Activated naive CD4-positive, alpha-beta T cell treated with anti-CD3 and anti-CD28 coated beads for 36 hours (primary cell): ENCODE data around the gene CACNG3. TPM values are rescaled to one million over a fixed set of nuclear protein-coding genes. Genes with fewer than 3 reads are reported as not detected.
"Not testable (repeated sequence)": the region's sequence is repeated elsewhere in the genome, so short reads cannot be mapped to it uniquely, and the experiment has no call there.

Experiments used
- CTCF ChIA-PET: fragments of 350-600 bp; sonication (Branson Sonifier 250); formaldehyde crosslinking; loops from one replicate; lab custom pipeline; 2021; ENCODE audit warnings: antibody characterized with exemption; lab: Charles Lee
- DNase-seq: peaks from one replicate; pipeline ENCODE4 v3.0.0-alpha.2; 2020
- H3K27ac Mint-ChIP-seq: one replicate; pipeline ENCODE4 v1.8.0; 2021; ENCODE audit warnings: mild to moderate bottlenecking, mixed read lengths
- H3K27me3 Mint-ChIP-seq: one replicate; pipeline ENCODE4 v1.8.0; 2021; ENCODE audit warnings: low read depth, mixed read lengths
- H3K36me3 Mint-ChIP-seq: one replicate; pipeline ENCODE4 v1.8.0; 2021; ENCODE audit warnings: low read depth, mixed read lengths
- H3K4me1 Mint-ChIP-seq: one replicate; pipeline ENCODE4 v1.8.0; 2021; ENCODE audit warnings: low read depth, mixed read lengths
- H3K4me3 Mint-ChIP-seq: one replicate; pipeline ENCODE4 v1.8.0; 2021; ENCODE audit warnings: mild to moderate bottlenecking, moderate library complexity, mixed read lengths
- H3K9me3 Mint-ChIP-seq: one replicate; pipeline ENCODE4 v1.8.0; 2021; ENCODE audit warnings: mixed read lengths
- intact Hi-C: fragments of 100-400 bp; cut with micrococcal nuclease; formaldehyde crosslinking; loops from one replicate; pipeline ENCODE4 v1.15.1; 2023
- total RNA-seq, 2 experiments: library from RNA; stranded (reverse); gene quantifications; one replicate each; pipeline ENCODE4 v1.2.3, GENCODE V29; 2021

Gene CACNG3
- total RNA-seq, 2 experiments from 2014 or later: not detected

DNA sequence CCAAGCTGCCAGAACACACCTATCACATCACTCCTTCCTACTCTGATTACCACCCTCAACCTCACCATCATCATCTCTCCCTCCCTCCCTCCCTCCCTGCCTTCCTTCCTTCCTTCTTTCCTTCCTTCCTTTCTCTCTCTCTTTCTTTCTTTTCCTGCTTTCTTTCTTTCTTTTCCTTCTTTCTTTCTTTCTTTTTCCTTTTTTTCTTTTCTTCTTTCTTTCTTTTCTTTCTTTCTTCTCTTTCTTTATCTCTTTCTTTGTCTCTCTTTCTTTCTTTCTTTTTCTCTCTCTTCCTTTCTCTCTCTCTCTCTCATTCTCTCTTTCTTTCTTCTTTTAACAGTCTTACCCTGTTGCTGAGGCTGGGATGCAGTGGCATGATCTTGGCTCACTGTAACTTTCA lies 59.2 kb downstream of the CACNG3 start:
- CTCF ChIA-PET: no interaction called here
- Mint-ChIP-seq H3K4me3 (no peak overlapping the region), H3K27me3 (peaks cover 24% of the 10 kb centered on the region), H3K9me3 (no peaks in the 10 kb centered on the region), H3K4me1 (no peaks in the 10 kb centered on the region), H3K36me3 (no peaks in the 10 kb centered on the region), H3K27ac (no peak overlapping the region)
- no peak for DNase-seq
- intact Hi-C loops: no loop called here

DNA sequence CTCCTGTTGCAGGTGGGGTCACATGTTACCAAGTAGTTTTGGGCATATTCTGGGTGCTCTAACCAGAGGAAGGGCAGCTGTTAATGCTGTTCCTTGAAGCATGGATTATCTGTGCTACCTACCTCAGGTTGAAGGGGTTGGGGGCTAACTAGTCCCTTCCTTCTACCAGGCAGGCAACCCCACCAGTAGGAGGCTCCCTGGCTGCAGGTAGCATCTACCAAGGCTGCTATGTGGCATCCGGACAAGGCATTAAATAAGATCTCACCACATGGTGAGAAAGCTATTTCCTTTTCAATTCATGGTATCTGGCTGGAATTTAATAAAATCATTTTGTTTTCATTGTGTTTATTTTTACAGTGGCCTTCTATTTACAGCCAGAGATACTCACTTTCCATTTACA lies 62.5 kb downstream of the CACNG3 start:
- peaks cover 22% of the 10 kb centered on the region for H3K27me3 Mint-ChIP-seq
- H3K9me3 Mint-ChIP-seq: no peaks in the 10 kb centered on the region
- no peaks in the 10 kb centered on the region for H3K4me1 Mint-ChIP-seq
- H3K36me3 Mint-ChIP-seq: no peaks in the 10 kb centered on the region
- CTCF ChIA-PET: interaction anchor here (1.1 kb wide), 1 partner anchor 185 kb away, joined by 3 read pairs; no protein-coding TSS in a partner anchor
- H3K4me3 Mint-ChIP-seq: no peak overlapping the region
- H3K27ac Mint-ChIP-seq: no peak overlapping the region
- intact Hi-C loops: no loop called here
- no peak for DNase-seq

DNA sequence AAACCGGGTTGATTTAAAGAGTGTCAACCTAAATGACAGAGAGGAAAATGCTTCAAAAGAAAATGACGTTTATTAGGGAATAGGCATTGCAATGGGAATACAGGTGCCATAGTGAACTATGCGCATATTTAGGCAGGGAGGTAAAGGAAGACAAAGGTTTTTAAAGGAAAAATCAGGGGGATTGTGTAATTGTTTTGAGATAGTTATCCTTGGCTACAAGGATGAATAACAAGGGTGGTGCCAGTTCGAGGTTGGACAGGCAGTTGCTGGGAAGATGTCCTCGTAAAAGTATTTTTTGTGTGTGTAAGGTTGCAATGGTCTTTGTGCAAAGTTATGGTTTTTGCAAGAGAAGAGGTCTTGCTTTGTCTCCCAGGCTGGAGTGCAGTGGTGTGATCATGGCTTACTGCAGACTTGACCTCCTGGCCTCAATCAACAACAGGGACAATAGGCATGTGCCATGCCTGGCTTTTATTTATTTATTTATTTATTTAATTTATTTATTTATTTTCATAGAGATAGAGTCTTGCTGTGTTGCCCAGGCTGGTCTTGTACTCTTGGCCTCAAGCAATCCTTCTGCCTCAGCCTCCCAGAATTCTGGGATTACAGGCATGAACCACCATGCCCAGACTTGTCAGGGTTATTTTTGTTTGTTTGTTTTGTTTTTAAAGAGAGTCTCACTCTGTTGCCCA lies 63.1 kb downstream of the CACNG3 start:
- intact Hi-C loops: no loop called here
- H3K27ac Mint-ChIP-seq: no peak overlapping the region
- peaks cover 24% of the 10 kb centered on the region for H3K27me3 Mint-ChIP-seq
- no peak overlapping the region for H3K4me3 Mint-ChIP-seq
- no peaks in the 10 kb centered on the region for H3K4me1 Mint-ChIP-seq
- no peaks in the 10 kb centered on the region for H3K36me3 Mint-ChIP-seq
- DNase-seq: no peak
- CTCF ChIA-PET: interaction anchor here (1.1 kb wide), 1 partner anchor 185 kb away, joined by 3 read pairs; no protein-coding TSS in a partner anchor
- H3K9me3 Mint-ChIP-seq: no peaks in the 10 kb centered on the region

DNA sequence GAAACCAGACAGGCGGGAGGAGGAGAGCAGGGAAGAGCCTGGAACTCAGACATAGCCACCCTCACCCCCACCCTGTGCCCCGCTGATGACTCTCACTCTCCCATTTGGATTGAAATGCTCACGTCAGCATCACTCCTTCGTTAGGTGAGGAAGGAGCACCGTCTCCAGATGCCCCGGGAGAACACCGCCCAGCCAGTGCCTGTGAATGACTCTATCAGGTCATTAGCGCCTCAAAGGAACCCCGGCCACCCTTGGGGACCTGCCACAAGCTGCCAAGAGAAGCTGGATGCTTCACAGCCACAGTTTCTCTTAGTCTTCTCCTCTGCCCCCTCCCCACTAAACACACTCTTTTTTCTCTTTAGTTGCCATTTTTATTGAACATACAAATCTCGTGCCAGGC lies 66.0 kb downstream of the CACNG3 start:
- H3K36me3 Mint-ChIP-seq: no peaks in the 10 kb centered on the region
- intact Hi-C loops: no loop called here
- no peaks in the 10 kb centered on the region for H3K4me1 Mint-ChIP-seq
- no peak overlapping the region for H3K27ac Mint-ChIP-seq
- no peak for DNase-seq
- no peak overlapping the region for H3K4me3 Mint-ChIP-seq
- H3K27me3 Mint-ChIP-seq: peaks cover 17% of the 10 kb centered on the region
- no peaks in the 10 kb centered on the region for H3K9me3 Mint-ChIP-seq
- CTCF ChIA-PET: interaction anchor here (0.6 kb wide), 1 partner anchor 14 kb away, joined by 5 read pairs; no protein-coding TSS in a partner anchor

DNA sequence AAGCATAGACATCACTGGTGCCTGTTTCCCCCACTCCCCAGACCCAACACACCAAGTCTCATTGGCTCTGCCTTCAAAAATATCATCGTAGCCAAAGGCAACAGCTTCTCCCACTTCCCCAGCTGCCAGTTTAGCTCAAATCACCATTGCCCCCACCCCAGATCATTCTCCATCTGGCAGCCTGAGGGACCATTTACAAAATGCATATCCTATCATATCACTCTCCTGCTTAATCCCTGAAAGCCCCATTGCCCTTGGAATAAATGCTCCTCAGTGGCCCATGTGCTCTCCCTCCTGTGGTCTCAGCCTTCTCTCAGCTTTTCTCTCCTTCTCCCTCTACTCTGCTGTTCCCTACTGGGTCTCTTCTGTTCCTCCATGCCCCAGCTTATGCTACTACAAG lies 68.3 kb downstream of the CACNG3 start:
- Mint-ChIP-seq H3K36me3 (no peaks in the 10 kb centered on the region), H3K9me3 (no peaks in the 10 kb centered on the region), H3K27ac (no peak overlapping the region), H3K4me3 (no peak overlapping the region), H3K27me3 (peaks cover 10% of the 10 kb centered on the region), H3K4me1 (no peaks in the 10 kb centered on the region)
- no peak for DNase-seq
- CTCF ChIA-PET: interaction anchor here (0.6 kb wide), 1 partner anchor 282 kb away, joined by 3 read pairs; no protein-coding TSS in a partner anchor
- intact Hi-C loops: no loop called here

DNA sequence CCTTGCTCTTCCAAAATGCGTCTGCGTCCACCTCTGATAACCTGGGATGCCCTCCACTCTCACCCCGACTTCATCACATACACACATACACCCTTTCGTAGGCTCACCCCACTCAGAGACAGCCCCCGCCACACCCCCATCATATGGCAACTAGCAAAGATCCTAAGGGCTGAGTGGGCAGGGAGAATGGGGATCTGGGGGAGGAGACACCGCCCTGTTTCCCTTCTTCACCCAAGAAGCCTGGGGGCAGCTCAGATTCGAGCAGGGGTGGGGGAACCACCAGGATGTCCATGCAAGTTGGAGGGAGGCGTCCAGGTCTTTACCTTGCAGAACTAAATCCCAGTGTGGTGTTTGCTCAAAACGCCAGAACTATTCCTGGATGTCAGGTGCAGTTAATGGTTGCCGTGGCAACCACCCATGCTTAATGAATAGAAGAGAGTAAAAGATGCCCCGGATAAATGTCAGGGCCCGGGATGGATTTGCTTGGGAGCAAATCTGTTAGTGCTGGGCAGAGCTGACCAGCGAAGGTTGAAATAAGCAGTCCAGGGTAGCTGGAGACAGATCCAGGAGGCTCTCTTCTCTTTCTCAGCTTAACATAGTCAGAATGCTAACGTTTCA lies 72.8 kb downstream of the CACNG3 start:
- no peaks in the 10 kb centered on the region for H3K9me3 Mint-ChIP-seq
- H3K4me1 Mint-ChIP-seq: no peaks in the 10 kb centered on the region
- intact Hi-C loops: no loop called here
- DNase-seq: no peak
- no peaks in the 10 kb centered on the region for H3K36me3 Mint-ChIP-seq
- CTCF ChIA-PET: interaction anchor here (0.5 kb wide), 1 partner anchor 77 kb away, joined by 3 read pairs; no protein-coding TSS in a partner anchor
- peaks cover 4% of the 10 kb centered on the region for H3K27me3 Mint-ChIP-seq
- H3K4me3 Mint-ChIP-seq: no peak overlapping the region
- H3K27ac Mint-ChIP-seq: no peak overlapping the region

DNA sequence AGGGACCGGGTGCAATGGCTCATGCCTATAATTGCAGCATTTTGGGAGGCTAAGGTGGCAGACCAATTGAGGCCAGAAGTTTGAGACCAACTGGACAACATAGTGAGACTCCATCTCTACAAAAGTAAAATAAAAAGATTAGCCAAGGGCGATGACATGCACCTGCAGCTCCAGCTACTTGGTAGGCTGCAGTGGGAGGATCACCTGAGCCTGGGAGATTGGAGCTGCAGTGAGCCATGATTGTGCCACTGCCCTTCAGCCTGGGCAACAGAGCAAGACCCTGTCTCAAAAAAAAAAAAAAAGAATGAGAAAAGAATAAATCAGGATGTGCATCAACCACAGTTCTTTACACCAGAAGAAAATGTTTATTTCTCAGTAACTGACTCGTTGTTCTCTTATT lies 76.0 kb downstream of the CACNG3 start:
- H3K9me3 Mint-ChIP-seq: peaks cover 6% of the 10 kb centered on the region
- intact Hi-C loops: no loop called here
- no peak overlapping the region for H3K27ac Mint-ChIP-seq

DNA sequence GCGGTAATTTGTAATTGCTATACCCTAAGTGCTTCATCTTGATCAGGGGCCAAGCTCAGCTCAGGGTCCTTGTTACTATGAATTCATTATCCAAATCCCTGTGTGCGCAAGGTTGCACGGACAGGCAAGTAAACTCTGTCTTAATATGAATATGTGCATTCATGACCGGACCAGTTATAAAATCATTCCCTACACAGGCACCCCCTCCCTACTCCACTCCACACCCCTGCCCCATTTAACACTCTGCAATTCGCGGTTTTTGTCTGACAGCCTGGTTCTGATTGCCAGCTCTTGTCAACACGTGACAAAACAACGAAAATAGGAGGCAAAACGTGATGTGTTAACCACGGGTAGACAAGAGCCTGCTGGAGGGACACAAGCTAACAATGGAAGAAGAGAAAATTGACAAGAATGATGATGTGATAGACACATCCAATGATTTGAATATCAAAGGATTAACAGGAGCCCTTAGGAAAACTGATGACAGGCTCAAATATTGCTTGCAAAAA lies 76.5 kb downstream of the CACNG3 start:
- H3K9me3 Mint-ChIP-seq: peaks cover 6% of the 10 kb centered on the region
- CTCF ChIA-PET: no interaction called here
- intact Hi-C loops: no loop called here
- H3K27me3 Mint-ChIP-seq: no peaks in the 10 kb centered on the region
- no peaks in the 10 kb centered on the region for H3K4me1 Mint-ChIP-seq
- H3K4me3 Mint-ChIP-seq: no peak overlapping the region
- no peak overlapping the region for H3K27ac Mint-ChIP-seq
- no peak for DNase-seq
- H3K36me3 Mint-ChIP-seq: no peaks in the 10 kb centered on the region

More for the DNA sequence above, 76.0 kb downstream of the CACNG3 start:
- no peaks in the 10 kb centered on the region for H3K4me1 Mint-ChIP-seq
- CTCF ChIA-PET: no interaction called here
- no peaks in the 10 kb centered on the region for H3K36me3 Mint-ChIP-seq
- no peak for DNase-seq
- no peaks in the 10 kb centered on the region for H3K27me3 Mint-ChIP-seq
- no peak overlapping the region for H3K4me3 Mint-ChIP-seq

DNA sequence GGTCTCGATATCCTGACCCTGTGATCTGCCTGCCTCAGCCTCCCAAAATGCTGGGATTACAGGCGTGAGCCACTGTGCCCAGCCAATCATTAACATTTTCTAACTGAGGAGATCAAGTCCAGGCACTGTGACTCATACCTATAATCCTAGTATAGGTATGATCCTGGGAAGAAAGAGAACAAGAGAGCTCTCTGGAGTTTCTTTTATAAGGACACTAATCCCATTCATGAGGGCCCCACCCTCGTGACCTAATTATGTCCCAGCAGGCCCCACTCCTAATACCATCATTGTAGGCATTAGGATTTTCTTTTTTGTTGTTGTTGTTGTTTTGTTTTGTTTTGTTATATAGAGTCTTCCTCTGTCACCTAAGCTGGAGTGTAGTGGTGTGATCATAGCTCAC lies 80.4 kb downstream of the CACNG3 start:
- no peaks in the 10 kb centered on the region for H3K4me1 Mint-ChIP-seq
- no peaks in the 10 kb centered on the region for H3K36me3 Mint-ChIP-seq
- no peak overlapping the region for H3K27ac Mint-ChIP-seq
- intact Hi-C loops: no loop called here
- no peaks in the 10 kb centered on the region for H3K27me3 Mint-ChIP-seq
- H3K9me3 Mint-ChIP-seq: peaks cover 6% of the 10 kb centered on the region
- no peak overlapping the region for H3K4me3 Mint-ChIP-seq
- DNase-seq: no peak
- CTCF ChIA-PET: no interaction called here

DNA sequence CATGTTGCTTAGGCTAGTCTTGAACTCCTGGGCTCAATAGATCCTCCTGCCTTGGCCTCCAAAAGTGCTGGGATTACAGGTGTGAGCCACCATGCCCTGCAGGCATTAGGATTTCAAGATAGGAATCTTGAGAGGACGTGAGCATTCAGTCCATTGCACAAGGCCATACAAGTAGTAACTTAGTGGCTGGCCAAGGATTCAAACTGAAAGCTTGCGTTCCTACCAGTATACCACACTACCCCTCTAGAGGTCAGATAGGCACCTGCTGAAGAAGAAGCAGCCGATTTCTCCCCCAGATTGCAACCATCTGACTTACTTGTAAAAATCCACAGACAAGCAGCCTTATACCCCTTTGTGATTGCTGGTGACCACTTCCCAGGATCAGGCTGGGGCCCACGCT lies 80.9 kb downstream of the CACNG3 start:
- no peak for DNase-seq
- intact Hi-C loops: no loop called here
- CTCF ChIA-PET: no interaction called here
- Mint-ChIP-seq H3K9me3 (peaks cover 6% of the 10 kb centered on the region), H3K36me3 (no peaks in the 10 kb centered on the region), H3K4me3 (no peak overlapping the region), H3K4me1 (no peaks in the 10 kb centered on the region), H3K27ac (no peak overlapping the region), H3K27me3 (no peaks in the 10 kb centered on the region)

DNA sequence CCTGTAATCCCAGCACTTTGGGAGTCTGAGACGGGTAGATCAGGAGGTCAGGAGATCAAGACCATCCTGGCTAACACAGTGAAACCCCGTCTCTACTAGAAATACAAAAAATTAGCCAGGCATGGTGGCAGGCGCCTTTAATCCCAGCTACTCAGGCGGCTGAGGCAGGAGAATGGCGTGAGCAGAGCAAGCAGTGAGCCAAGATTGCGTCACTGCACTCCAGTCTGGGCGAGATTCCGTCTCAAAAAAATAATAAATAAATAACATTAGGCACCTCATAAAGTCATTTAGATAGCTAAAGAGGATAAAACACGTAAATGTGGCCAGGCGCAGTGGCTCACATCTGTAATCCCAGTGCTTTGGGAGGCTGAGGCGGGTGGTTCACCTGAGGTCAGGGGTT lies 87.7 kb downstream of the CACNG3 start:
- CTCF ChIA-PET, H3K36me3 Mint-ChIP-seq, intact Hi-C loops, H3K27ac Mint-ChIP-seq, H3K4me1 Mint-ChIP-seq, DNase-seq, H3K9me3 Mint-ChIP-seq, H3K27me3 Mint-ChIP-seq, H3K4me3 Mint-ChIP-seq: not testable (repeated sequence)

DNA sequence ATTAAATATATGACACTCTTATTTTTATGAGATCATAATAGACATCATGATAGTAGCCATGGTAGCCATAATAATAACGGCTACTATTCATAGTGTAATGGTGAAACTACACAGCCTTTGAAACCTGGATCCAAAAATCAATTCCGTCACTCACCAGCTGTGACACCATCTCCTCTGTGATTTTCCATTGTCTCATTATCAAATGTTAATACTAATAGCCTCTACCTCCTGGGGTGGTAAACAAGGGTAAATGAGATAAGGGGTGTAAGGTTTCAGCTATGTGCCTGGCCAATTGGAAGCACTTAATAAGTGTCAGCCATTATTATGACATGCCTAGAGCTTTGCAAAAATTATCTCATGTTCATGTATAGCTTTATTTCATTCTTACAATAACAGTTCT lies 88.6 kb downstream of the CACNG3 start:
- intact Hi-C loops: no loop called here
- no peak overlapping the region for H3K27ac Mint-ChIP-seq
- peaks cover 9% of the 10 kb centered on the region for H3K4me1 Mint-ChIP-seq
- CTCF ChIA-PET: no interaction called here
- H3K4me3 Mint-ChIP-seq: no peak overlapping the region
- no peak for DNase-seq
- H3K27me3 Mint-ChIP-seq: peaks cover 12% of the 10 kb centered on the region
- H3K36me3 Mint-ChIP-seq: no peaks in the 10 kb centered on the region
- no peaks in the 10 kb centered on the region for H3K9me3 Mint-ChIP-seq

DNA sequence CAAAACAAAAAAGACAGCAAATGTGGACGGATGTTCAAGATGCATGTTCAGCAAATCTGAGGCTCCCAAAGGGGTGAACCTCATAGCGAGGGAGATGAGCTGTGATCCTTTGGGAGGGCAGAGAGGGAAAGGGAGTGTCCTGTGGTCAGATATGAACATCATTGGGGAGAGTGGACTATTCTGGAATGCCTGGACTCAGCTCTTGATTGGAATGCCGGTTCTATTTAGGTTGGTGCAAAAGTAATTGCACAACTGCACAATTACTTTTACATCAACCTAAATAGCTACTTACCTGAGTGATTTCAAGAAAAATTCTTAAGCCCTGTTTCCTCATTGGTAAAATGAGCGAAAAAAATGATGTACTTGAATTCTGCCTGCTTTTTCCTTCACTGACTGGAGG lies 89.6 kb downstream of the CACNG3 start:
- no peak overlapping the region for H3K27ac Mint-ChIP-seq
- intact Hi-C loops: no loop called here
- no peak overlapping the region for H3K4me3 Mint-ChIP-seq
- peaks cover 12% of the 10 kb centered on the region for H3K27me3 Mint-ChIP-seq
- DNase-seq: no peak
- CTCF ChIA-PET: no interaction called here
- H3K36me3 Mint-ChIP-seq: no peaks in the 10 kb centered on the region
- H3K4me1 Mint-ChIP-seq: peaks cover 9% of the 10 kb centered on the region
- no peaks in the 10 kb centered on the region for H3K9me3 Mint-ChIP-seq
